ENCODE data around the gene PLA2G2C. TPM values are rescaled to one million over a fixed set of nuclear protein-coding genes. Genes with fewer than 3 reads are reported as not detected.

PLA2G2C gene
- total and polyA plus RNA-seq, 4 donors, result not detected

DNA sequence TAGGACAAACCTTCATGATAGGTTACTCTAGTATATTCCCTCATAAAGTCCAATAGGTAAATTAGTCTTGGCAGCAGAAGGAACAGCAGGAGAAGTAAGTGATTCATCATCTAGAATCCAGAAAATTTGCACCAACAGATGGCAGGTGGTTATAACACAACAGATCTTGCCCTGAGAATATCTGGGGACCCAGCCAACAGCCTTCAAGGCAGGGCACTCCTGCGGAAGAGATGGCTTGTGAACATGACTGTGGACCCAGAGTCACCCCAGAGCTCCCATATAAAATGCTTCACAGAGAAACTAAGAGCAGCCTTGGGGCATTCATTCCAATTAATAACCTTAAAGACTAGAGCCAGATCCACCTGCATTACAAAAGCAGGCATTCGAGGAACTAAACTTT is 7.9 kb upstream of the PLA2G2C start (continued):
- TF ChIP-seq HNF4G (IDR thresholded peaks at IDR 0.05) (no peak), RAD21 (IDR thresholded peaks at IDR 0.05) (no peak), SP1 (IDR thresholded peaks at IDR 0.05) (no peak)

DNA sequence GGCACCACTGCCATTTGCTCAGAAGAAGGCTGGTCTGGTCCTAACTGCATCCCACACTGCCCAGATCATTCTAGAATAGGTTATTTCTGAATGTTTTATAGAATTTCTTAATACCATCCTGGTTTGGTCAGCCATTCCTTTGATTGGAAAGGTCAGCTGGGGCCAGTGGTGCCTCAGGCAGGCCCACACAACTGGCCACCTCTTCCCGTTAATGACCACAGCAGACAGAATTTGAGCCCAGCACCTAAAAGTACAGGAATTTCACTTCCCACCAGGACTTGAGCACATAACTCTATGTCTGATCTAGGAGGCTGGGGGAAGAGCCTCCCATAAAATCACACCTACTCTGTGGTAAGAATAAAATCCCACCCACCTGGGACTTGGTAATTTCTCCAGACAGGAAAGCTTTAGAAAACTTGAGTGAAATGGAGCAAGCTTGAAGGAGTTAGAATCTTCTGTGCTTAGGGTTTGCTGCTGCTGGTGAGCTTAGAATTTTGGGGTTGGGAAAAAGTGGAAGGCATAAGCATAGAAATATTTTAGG is 6.6 kb upstream of the PLA2G2C start:
- Histone ChIP-seq H3K9me3 (ENCODE audit: control insufficient read depth in 4 of 4, low read length in 3 of 4) (no peaks in the 10 kb centered on the region), H3K9ac (ENCODE audit: low read depth in 1 of 2, low read length in 2 of 2) (no peak overlapping the region), H3K4me3 (ENCODE audit: low read depth in 1 of 3, low read length in 3 of 3) (no peak overlapping the region), H3K27me3 (ENCODE audit: control insufficient read depth in 4 of 4, insufficient read depth in 4 of 4, low read length in 3 of 4) (no peaks in the 10 kb centered on the region), H3K36me3 (ENCODE audit: control insufficient read depth in 4 of 4, insufficient read depth in 3 of 4, low read depth in 1 of 4, low read length in 3 of 4) (no peaks in the 10 kb centered on the region), H3K4me1 (ENCODE audit: control insufficient read depth in 4 of 4, insufficient read depth in 4 of 4, low read length in 3 of 4) (peaks cover 0 to 14% (median 10%) of the 10 kb centered on the region in 4 donors), H3K27ac (ENCODE audit: low read depth in 1 of 2, low read length in 2 of 2) (no peak overlapping the region)
- WGBS, result 93% methylated on average over 1 of the region's 1 CpG
- no peak for DNase-seq (ENCODE audit: low spot score)
- TF ChIP-seq, protein P1, sequence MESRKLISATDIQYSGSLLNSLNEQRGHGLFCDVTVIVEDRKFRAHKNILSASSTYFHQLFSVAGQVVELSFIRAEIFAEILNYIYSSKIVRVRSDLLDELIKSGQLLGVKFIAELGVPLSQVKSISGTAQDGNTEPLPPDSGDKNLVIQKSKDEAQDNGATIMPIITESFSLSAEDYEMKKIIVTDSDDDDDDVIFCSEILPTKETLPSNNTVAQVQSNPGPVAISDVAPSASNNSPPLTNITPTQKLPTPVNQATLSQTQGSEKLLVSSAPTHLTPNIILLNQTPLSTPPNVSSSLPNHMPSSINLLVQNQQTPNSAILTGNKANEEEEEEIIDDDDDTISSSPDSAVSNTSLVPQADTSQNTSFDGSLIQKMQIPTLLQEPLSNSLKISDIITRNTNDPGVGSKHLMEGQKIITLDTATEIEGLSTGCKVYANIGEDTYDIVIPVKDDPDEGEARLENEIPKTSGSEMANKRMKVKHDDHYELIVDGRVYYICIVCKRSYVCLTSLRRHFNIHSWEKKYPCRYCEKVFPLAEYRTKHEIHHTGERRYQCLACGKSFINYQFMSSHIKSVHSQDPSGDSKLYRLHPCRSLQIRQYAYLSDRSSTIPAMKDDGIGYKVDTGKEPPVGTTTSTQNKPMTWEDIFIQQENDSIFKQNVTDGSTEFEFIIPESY (IDR thresholded peaks at IDR 0.05), result no peak
- TF ChIP-seq, protein P2, sequence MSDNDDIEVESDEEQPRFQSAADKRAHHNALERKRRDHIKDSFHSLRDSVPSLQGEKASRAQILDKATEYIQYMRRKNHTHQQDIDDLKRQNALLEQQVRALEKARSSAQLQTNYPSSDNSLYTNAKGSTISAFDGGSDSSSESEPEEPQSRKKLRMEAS (IDR thresholded peaks at IDR 0.05), result no peak
- TF ChIP-seq JUND (IDR thresholded peaks at IDR 0.05), result no peak
- no peak for TF ChIP-seq RXRA (IDR thresholded peaks at IDR 0.05)
- TF ChIP-seq HNF4G (IDR thresholded peaks at IDR 0.05), result no peak
- no peak for TF ChIP-seq FOXA1 (IDR thresholded peaks at IDR 0.05)
- TF ChIP-seq FOXA2 (IDR thresholded peaks at IDR 0.05), result no peak
- TF ChIP-seq NR2F2 (IDR thresholded peaks at IDR 0.05), result no peak
- TF ChIP-seq, protein P3, sequence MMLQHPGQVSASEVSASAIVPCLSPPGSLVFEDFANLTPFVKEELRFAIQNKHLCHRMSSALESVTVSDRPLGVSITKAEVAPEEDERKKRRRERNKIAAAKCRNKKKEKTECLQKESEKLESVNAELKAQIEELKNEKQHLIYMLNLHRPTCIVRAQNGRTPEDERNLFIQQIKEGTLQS (IDR thresholded peaks at IDR 0.05), result no peak
- TF ChIP-seq RAD21 (IDR thresholded peaks at IDR 0.05), result no peak
- TF ChIP-seq SP1 (IDR thresholded peaks at IDR 0.05), result no peak
- TF ChIP-seq TAF1 (conservative IDR thresholded peaks at IDR 0.05), result no peak
- TF ChIP-seq HNF4A (conservative IDR thresholded peaks at IDR 0.05), result no peak
- TF ChIP-seq EGR1 (IDR thresholded peaks at IDR 0.05; ENCODE audit: low read depth in 2 of 2), result no peak
- TF ChIP-seq, protein P4, sequence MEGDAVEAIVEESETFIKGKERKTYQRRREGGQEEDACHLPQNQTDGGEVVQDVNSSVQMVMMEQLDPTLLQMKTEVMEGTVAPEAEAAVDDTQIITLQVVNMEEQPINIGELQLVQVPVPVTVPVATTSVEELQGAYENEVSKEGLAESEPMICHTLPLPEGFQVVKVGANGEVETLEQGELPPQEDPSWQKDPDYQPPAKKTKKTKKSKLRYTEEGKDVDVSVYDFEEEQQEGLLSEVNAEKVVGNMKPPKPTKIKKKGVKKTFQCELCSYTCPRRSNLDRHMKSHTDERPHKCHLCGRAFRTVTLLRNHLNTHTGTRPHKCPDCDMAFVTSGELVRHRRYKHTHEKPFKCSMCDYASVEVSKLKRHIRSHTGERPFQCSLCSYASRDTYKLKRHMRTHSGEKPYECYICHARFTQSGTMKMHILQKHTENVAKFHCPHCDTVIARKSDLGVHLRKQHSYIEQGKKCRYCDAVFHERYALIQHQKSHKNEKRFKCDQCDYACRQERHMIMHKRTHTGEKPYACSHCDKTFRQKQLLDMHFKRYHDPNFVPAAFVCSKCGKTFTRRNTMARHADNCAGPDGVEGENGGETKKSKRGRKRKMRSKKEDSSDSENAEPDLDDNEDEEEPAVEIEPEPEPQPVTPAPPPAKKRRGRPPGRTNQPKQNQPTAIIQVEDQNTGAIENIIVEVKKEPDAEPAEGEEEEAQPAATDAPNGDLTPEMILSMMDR (IDR thresholded peaks at IDR 0.05; ENCODE audit: low read depth, low read length, missing input control), result no peak
- TF ChIP-seq, protein P5, sequence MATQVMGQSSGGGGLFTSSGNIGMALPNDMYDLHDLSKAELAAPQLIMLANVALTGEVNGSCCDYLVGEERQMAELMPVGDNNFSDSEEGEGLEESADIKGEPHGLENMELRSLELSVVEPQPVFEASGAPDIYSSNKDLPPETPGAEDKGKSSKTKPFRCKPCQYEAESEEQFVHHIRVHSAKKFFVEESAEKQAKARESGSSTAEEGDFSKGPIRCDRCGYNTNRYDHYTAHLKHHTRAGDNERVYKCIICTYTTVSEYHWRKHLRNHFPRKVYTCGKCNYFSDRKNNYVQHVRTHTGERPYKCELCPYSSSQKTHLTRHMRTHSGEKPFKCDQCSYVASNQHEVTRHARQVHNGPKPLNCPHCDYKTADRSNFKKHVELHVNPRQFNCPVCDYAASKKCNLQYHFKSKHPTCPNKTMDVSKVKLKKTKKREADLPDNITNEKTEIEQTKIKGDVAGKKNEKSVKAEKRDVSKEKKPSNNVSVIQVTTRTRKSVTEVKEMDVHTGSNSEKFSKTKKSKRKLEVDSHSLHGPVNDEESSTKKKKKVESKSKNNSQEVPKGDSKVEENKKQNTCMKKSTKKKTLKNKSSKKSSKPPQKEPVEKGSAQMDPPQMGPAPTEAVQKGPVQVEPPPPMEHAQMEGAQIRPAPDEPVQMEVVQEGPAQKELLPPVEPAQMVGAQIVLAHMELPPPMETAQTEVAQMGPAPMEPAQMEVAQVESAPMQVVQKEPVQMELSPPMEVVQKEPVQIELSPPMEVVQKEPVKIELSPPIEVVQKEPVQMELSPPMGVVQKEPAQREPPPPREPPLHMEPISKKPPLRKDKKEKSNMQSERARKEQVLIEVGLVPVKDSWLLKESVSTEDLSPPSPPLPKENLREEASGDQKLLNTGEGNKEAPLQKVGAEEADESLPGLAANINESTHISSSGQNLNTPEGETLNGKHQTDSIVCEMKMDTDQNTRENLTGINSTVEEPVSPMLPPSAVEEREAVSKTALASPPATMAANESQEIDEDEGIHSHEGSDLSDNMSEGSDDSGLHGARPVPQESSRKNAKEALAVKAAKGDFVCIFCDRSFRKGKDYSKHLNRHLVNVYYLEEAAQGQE (IDR thresholded peaks at IDR 0.05), result no peak
- no peak for TF ChIP-seq YY1 (IDR thresholded peaks at IDR 0.05)
- no peak for TF ChIP-seq GABPA (IDR thresholded peaks at IDR 0.05 in 1 of 2, conservative IDR thresholded peaks at IDR 0.05 in 1 of 2)
